GM19351 (cell line): ENCODE data around the gene PTPN1.

Source experiments
- ATAC-seq: cut with Tn5 transposase; IDR thresholded peaks from one replicate; pipeline ENCODE4 v1.9.1; 2021; ENCODE audit warnings: mild to moderate bottlenecking, moderate library complexity; ENCODE audit not compliant: unreplicated experiment

The PTPN1 gene

GRCh38 chr20:50510706-50511542 lies 741 bp downstream of the PTPN1 start:
- no peak for ATAC-seq

- no peak for ATAC-seq
Measured at GRCh38 chr20:50512323-50512722, 2.1 kb downstream of the PTPN1 start.

DNA sequence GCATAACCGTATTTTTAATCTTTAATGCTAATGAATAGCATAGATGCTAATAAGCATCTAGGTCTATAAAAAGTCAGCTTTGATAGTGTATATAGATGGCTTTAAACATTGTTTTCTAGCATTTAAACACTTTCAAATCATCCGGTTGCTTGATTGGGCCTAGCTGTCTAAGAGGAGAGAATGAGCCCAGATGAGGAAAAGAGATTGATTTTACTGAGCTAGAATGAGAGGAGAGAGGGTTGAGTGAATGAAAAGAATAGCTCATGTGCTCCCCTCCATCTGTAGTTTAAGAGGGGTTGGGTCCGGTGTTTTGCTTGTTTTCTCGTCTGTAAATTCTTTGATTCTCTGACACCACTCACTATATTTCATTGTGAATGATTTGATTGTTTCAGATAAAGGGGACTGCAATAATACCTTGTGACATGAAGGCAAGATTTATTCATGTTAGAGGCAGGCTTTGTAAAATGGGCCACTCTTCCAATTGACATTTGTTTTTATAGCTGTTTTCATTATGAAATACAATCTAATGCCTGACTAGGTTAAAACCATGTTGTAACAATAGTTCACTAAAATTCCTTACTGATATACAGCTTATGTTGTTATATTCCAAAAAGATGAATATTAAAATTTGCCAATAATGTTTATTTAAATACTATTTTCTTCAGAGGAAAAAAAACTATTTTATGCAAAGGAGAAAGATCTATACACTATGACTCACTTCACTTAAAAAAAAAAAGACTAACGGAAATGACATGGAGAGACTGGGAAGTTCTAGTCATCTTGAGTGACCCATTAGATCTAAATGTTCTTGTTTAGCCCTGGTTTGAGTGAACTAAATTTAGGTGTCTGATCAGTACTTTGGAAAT lies 3.2 kb downstream of the PTPN1 start:
- ATAC-seq = no peak

- no peak for ATAC-seq
Measured at GRCh38 chr20:50514035-50514337, 3.8 kb downstream of the PTPN1 start.

DNA sequence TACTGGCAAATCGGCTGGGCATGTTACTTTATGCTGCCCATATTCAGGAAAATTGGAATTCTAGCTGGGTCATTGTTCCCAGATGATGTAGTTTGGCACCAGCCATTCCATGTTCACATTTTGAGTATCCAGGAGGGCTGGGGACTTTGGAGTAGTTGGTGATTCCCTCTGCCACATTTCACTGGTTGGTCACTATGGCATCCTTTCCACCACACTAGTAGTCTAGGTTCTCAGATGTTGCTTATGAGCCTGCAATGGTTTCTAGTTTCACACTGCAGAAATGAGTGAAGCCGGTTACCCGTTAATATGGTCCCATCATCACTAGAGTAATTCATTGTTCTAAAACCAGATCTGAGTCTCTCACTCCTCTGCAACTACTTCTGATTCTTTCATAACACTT lies 4.6 kb downstream of the PTPN1 start:
- ATAC-seq = no peak

- no peak for ATAC-seq
Measured at GRCh38 chr20:50515471-50516106, 5.4 kb downstream of the PTPN1 start.

- ATAC-seq = peak; percentile 36
Measured at GRCh38 chr20:50516180-50516934, 6.2 kb downstream of the PTPN1 start.

- no peak for ATAC-seq
Measured at GRCh38 chr20:50516935-50517816, 7.0 kb downstream of the PTPN1 start.

DNA sequence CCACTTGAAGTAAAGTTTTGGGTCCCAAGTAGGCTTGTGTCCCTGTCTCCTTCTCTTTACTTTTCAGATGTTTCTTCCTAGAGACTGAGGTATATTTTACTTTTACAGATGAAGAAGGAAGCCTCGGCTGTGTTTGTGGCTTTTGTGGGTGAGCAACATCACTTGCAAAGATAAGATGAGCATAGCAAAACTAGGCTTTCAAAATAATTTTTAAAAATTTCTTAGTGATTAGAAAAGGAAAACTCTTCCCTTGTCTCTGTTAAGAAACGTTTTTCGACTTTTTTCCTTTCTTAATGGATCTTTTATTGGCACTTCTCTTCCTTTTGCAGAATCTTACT lies 7.6 kb downstream of the PTPN1 start:
- no peak for ATAC-seq

DNA sequence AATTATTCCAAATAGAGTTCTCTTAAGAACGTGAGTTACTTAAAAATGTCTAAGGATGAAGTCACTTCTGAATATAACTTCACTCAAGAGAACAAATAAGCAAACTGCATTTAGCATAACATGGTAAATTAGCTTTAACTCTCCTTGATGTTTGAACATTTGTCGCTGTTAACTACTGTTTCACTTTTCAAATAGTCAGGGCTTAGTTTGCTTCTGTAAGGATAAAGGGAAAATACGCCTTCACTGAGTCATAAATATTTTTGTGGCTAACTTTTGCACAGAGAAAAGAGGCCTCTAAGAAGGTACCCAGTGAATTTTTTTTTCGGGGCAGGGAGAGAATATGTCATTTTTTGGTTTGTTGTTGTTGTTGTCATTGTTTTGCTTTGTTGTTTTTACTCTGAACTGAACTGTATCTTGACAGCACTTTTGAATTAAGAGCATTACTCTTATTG lies 8.1 kb downstream of the PTPN1 start:
- ATAC-seq = no peak

DNA sequence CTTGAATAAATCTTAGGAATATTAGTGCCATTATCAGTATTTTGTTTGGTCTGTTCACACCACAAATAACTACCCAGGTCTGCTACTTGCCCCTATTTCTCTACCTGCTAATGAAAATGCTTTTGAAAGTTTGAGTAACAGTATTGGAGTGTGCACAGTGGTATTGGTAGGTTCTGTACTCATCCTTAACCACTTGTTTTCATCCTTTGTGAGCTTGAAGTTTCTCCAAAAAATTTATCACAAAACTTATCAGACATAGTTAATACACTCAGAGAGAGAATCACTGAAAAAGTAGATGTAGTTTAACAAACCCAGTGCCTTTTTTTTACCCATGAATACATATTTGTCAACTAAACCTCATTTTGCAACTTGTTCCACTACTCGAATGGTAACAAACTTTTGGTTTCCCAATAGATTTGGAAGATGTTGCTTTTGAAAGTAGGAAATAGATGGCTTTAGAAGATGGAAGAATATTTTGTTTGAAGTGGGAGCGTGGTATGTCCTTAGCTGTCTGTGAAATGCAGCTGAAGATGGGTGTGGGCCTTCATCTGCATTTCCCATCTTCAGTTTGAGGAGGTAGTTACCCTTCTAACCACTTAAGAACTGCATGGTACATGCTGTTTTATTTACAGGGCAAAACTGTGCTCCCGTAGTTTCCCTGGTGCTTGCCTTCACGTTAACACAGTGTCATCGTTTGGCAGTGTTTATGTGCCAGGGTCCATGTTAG lies 9.0 kb downstream of the PTPN1 start:
- ATAC-seq = no peak

- ATAC-seq = no peak
Measured at GRCh38 chr20:50520222-50520880, 10.2 kb downstream of the PTPN1 start.

GRCh38 chr20:50521221-50522052 lies 11.3 kb downstream of the PTPN1 start:
- no peak for ATAC-seq

DNA sequence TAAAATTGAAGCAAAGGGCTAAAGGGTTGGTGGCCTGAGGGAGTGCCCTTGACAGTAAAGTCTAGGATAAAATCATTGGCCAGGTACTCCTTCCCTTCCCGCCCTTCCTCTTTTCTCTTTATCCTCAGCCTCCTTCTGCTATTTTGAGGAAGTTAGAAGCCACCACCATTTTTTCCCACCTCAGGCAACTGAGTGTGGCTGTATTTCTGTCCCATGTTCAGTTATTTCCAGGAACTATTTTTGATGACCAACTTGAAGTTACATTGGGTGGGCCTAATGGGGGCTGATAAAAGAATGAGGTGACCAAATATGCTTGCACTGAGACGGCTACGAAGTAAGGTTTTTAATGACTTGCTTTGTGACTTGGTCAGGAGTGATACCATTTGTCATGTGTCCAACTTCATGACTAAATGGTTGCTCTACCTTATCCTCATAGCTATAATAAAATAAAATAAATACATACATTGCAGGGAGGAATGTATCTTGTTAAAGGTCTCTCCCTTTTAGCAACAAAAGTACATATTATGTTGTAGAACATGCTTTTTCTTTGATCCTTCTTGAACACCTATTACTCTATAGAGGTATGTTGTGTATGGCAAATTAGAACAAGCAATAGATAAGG lies 12.0 kb downstream of the PTPN1 start:
- ATAC-seq = no peak

DNA sequence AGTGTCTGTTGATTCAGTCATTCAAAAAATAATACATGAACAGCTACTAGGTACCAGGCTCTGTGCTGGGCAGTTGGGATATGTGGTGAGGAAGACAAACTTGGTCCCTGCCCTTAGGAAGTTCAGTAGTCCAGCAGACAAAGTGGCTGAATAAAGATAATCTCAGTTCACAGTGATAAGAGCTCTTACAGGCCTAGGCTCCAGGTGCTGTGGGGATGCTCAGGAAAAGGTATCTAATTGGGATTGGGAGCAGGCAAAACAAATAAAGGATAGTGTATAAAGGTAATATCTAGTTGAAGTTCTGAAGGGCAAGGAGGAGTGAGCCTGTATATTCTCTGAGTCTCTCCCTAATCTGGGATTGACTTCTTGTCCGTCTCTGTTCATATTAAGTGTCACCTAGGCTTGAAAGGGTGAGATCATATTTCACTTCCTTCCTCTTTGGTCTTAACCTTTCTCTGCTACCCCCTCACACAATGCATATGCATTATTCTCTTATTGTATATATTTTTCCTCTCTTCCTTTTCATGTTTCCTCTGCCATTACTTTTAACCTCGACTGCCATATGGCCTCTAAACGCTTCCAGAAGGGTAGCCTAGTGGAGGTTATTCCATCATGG lies 13.5 kb downstream of the PTPN1 start:
- ATAC-seq = no peak

GRCh38 chr20:50525681-50526080 lies 15.5 kb downstream of the PTPN1 start:
- ATAC-seq = no peak

- no peak for ATAC-seq
Measured at GRCh38 chr20:50526403-50526989, 16.3 kb downstream of the PTPN1 start.
